ENCODE results near the gene MYO9B. TPM values are rescaled to one million over a fixed set of nuclear protein-coding genes. Genes with fewer than 3 reads are reported as not detected.

The MYO9B gene
- polyA plus RNA-seq, 3 donors = 5.9 to 366 (median 7.5) TPM

DNA sequence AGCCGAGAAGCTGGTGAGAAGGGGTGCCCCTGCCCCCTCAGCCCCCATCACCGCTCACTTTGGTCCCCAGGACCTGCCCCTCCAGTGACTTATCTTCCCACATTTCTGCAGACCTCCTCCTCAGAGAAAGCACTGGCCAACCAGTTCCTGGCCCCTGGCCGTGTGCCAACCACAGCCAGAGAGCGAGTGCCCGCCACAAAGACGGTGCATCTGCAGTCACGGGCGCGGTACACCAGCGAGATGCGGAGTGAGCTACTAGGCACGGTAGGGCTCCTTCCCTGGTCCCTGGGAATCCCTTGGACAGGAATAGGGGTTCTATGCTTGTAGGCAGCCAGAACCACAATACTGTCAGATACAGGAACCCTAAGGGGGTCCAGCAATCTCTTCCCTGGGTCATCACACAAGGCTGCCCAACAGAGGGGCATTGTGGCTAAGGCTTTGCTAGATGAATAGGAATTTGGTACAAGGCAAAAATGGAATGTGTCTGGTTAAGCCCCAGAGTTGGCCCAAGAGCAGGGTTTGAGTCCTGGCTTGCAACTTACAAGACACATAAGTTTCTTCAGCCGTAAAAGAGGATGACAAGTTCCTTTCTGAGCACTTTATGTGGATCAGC is 140.6 kb downstream of the MYO9B start:
- peaks cover 26 to 29% of the 10 kb centered on the region in 2 donors for H3K4me1 ChIP-seq (ENCODE audit: control insufficient read depth in 1 of 2, insufficient read depth in 2 of 2, low read length in 2 of 2)
- intact Hi-C loops (cut with micrococcal nuclease) = no loop called here
- Mint-ChIP-seq H3K9me3 (no peaks in the 10 kb centered on the region), H3K27me3 (ENCODE audit: low read depth in 3 of 3) (no peaks in the 10 kb centered on the region), H3K4me1 (peaks cover 24% of the 10 kb centered on the region), H3K27ac (peak overlapping the region; percentile 40 to 96 (median 91)), H3K4me3 (peak overlapping the region in 1 of 2 donors; percentile 81), H3K36me3 (peaks cover 31 to 54% of the 10 kb centered on the region in 2 donors)
- H3K4me2 ChIP-seq (replicated peaks; ENCODE audit: extremely low read depth, low read length, poor library complexity, severe bottlenecking) = peak overlapping the region; percentile 81
- no peaks in the 10 kb centered on the region for H3K79me2 ChIP-seq (ENCODE audit: insufficient read depth, low read length)
- H3K27ac ChIP-seq (ENCODE audit: low read depth in 1 of 2, low read length in 2 of 2) = peak overlapping the region in 1 of 2 donors; percentile 86
- DNase-seq = no peak
- H3K36me3 ChIP-seq (replicated peaks in 1 of 2; ENCODE audit: control insufficient read depth in 1 of 2, insufficient read depth in 2 of 2, low read length in 2 of 2) = peaks cover 27 to 46% of the 10 kb centered on the region in 2 donors
- H3K4me3 ChIP-seq (replicated peaks in 1 of 3; ENCODE audit: low read depth in 2 of 3, low read length in 3 of 3) = peak overlapping the region in 1 of 3 experiments; percentile 79
- no peak overlapping the region for H2AFZ ChIP-seq (ENCODE audit: insufficient read depth, low read depth, low read length, poor library complexity, severe bottlenecking)
- H3K9me3 ChIP-seq (replicated peaks in 1 of 2; ENCODE audit: control insufficient read depth in 1 of 2, insufficient read depth in 1 of 2, low read length in 2 of 2) = no peaks in the 10 kb centered on the region
- 81% methylated on average over 11 of the region's 13 CpGs for WGBS (ENCODE audit: insufficient coverage)
- no peaks in the 10 kb centered on the region for H3K27me3 ChIP-seq (ENCODE audit: control insufficient read depth in 2 of 2, insufficient read depth in 2 of 2, low read length in 2 of 2)
- TF ChIP-seq, protein P1, sequence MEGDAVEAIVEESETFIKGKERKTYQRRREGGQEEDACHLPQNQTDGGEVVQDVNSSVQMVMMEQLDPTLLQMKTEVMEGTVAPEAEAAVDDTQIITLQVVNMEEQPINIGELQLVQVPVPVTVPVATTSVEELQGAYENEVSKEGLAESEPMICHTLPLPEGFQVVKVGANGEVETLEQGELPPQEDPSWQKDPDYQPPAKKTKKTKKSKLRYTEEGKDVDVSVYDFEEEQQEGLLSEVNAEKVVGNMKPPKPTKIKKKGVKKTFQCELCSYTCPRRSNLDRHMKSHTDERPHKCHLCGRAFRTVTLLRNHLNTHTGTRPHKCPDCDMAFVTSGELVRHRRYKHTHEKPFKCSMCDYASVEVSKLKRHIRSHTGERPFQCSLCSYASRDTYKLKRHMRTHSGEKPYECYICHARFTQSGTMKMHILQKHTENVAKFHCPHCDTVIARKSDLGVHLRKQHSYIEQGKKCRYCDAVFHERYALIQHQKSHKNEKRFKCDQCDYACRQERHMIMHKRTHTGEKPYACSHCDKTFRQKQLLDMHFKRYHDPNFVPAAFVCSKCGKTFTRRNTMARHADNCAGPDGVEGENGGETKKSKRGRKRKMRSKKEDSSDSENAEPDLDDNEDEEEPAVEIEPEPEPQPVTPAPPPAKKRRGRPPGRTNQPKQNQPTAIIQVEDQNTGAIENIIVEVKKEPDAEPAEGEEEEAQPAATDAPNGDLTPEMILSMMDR (IDR thresholded peaks at IDR 0.05) = no peak
- H4K20me1 ChIP-seq (ENCODE audit: insufficient read depth, low read length) = no peaks in the 10 kb centered on the region
- peak overlapping the region; percentile 81 for H3K9ac ChIP-seq (ENCODE audit: insufficient read depth, low read length, poor library complexity, severe bottlenecking)

DNA sequence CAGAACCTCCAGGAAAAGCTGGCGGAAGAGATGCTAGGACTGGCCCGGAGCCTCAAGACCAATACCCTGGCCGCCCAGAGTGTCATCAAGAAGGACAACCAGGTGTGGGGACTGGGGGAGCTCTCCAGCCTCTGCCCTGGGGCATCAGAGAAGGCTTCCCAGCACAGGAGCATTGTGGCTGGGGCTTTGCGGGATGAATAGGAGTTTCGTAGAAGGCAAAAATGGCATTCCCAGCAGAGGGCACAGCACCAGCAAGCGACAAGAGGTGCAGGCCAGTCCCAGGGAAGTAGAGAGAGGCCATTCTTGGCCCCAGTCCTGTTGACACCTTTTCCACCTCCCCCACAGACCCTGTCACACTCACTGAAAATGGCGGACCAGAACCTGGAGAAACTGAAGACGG is 143.7 kb downstream of the MYO9B start:
- 98% methylated on average over 5 of the region's 8 CpGs for WGBS (ENCODE audit: insufficient coverage)
- no peak overlapping the region for H3K4me3 ChIP-seq (replicated peaks in 1 of 3; ENCODE audit: low read depth in 2 of 3, low read length in 3 of 3)
- H3K36me3 ChIP-seq (replicated peaks in 1 of 2; ENCODE audit: control insufficient read depth in 1 of 2, insufficient read depth in 2 of 2, low read length in 2 of 2) = peaks cover 7 to 21% of the 10 kb centered on the region in 2 donors

More for the DNA sequence above, 143.7 kb downstream of the MYO9B start:
- Mint-ChIP-seq H3K9me3 (no peaks in the 10 kb centered on the region), H3K4me1 (peaks cover 32% of the 10 kb centered on the region), H3K36me3 (peaks cover 18 to 33% of the 10 kb centered on the region in 2 donors), H3K27ac (peak overlapping the region in 4 of 7 donors; percentile 4 to 78 (median 29)), H3K4me3 (no peak overlapping the region), H3K27me3 (ENCODE audit: low read depth in 3 of 3) (peaks cover 0 to 2% (median 0%) of the 10 kb centered on the region in 3 donors)
- Histone ChIP-seq H3K79me2 (ENCODE audit: insufficient read depth, low read length) (no peaks in the 10 kb centered on the region), H3K27me3 (ENCODE audit: control insufficient read depth in 2 of 2, insufficient read depth in 2 of 2, low read length in 2 of 2) (no peaks in the 10 kb centered on the region), H2AFZ (ENCODE audit: insufficient read depth, low read depth, low read length, poor library complexity, severe bottlenecking) (no peak overlapping the region), H3K9ac (ENCODE audit: insufficient read depth, low read length, poor library complexity, severe bottlenecking) (no peak overlapping the region), H3K4me1 (ENCODE audit: control insufficient read depth in 1 of 2, insufficient read depth in 2 of 2, low read length in 2 of 2) (peaks cover 36 to 41% of the 10 kb centered on the region in 2 donors), H3K27ac (ENCODE audit: low read depth in 1 of 2, low read length in 2 of 2) (no peak overlapping the region), H4K20me1 (ENCODE audit: insufficient read depth, low read length) (no peaks in the 10 kb centered on the region), H3K4me2 (replicated peaks; ENCODE audit: extremely low read depth, low read length, poor library complexity, severe bottlenecking) (no peak overlapping the region), H3K9me3 (replicated peaks in 1 of 2; ENCODE audit: control insufficient read depth in 1 of 2, insufficient read depth in 1 of 2, low read length in 2 of 2) (no peaks in the 10 kb centered on the region)
- DNase-seq = no peak
- TF ChIP-seq, protein P1 (IDR thresholded peaks at IDR 0.05) = no peak
- intact Hi-C loops (cut with micrococcal nuclease) = no loop called here

Measured in CD14-positive monocyte (primary cell).